Naive thymus-derived CD4-positive, alpha-beta T cell (primary cell): ENCODE results near the gene SYTL2. TPM values are rescaled to one million over a fixed set of nuclear protein-coding genes. Genes with fewer than 3 reads are reported as not detected.

Source experiments
- ATAC-seq: fragments of 150-1000 bp; cut with Tn5 transposase; 2 replicates; pipeline ENCODE4 v1.10.0; 2021; ENCODE audit warnings: mild to moderate bottlenecking, moderate library complexity
- CTCF ChIA-PET: fragments of 350-600 bp; sonication (Branson Sonifier 250); formaldehyde crosslinking; loops from one replicate; lab custom pipeline; 2021; ENCODE audit warnings: antibody characterized with exemption; lab: Charles Lee
- POLR2A ChIA-PET: fragments of 350-600 bp; sonication (Branson Sonifier 250); formaldehyde crosslinking; loops from one replicate; lab custom pipeline; 2021; ENCODE audit warnings: antibody characterized with exemption, inconsistent platforms; lab: Charles Lee
- DNase-seq, 9 donors: peaks; one replicate each; pipeline versions ENCODE4 v3.0.0 to v3.0.0-alpha.2; 2020 to 2022; ENCODE audit warnings: mixed read lengths in 1 of 9
- H3K27ac ChIP-seq: one replicate; pipeline ENCODE4 v1.7.0; 2013; ENCODE audit warnings: mild to moderate bottlenecking, low read depth, low read length, moderate library complexity
- H3K27me3 ChIP-seq, 2 donors: one replicate each; pipeline ENCODE4 v1.7.0; 2013; ENCODE audit warnings: low read length in 2 of 2, mild to moderate bottlenecking in 2 of 2, moderate library complexity in 2 of 2; ENCODE audit not compliant: control insufficient read depth in 2 of 2, insufficient read depth in 2 of 2
- H3K36me3 ChIP-seq, 3 experiments: 1 replicate in 2 of 3; 2 replicates in 1 of 3; pipeline ENCODE4 v1.7.0; 2013; ENCODE audit warnings: low read length in 3 of 3, mild to moderate bottlenecking in 3 of 3, moderate library complexity in 1 of 3; ENCODE audit not compliant: insufficient read depth in 3 of 3, control insufficient read depth in 2 of 3
- H3K4me1 ChIP-seq, 2 donors: one replicate each; pipeline ENCODE4 v1.7.0; 2013; ENCODE audit warnings: low read length in 2 of 2, mild to moderate bottlenecking in 2 of 2, moderate library complexity in 1 of 2; ENCODE audit not compliant: control insufficient read depth in 2 of 2, insufficient read depth in 2 of 2
- H3K4me3 ChIP-seq: 2 replicates; pipeline ENCODE4 v1.7.0; 2013; ENCODE audit warnings: mild to moderate bottlenecking, low read length
- H3K9me3 ChIP-seq, 3 experiments: 1 replicate in 2 of 3; 2 replicates in 1 of 3; pipeline ENCODE4 v1.7.0; 2013; ENCODE audit warnings: low read length in 3 of 3; ENCODE audit not compliant: control insufficient read depth in 2 of 3
- H3K27ac Mint-ChIP-seq, 9 donors: one replicate each; pipeline ENCODE4 v1.8.0; 2020 to 2022; ENCODE audit warnings: mixed read lengths in 9 of 9, mild to moderate bottlenecking in 8 of 9, moderate library complexity in 5 of 9, inconsistent platforms in 2 of 9
- H3K27me3 Mint-ChIP-seq, 5 donors: one replicate each; pipeline ENCODE4 v1.8.0; 2021 to 2022; ENCODE audit warnings: mixed read lengths in 5 of 5, mild to moderate bottlenecking in 1 of 5
- H3K36me3 Mint-ChIP-seq, 5 donors: one replicate each; pipeline ENCODE4 v1.8.0; 2020 to 2022; ENCODE audit warnings: mixed read lengths in 5 of 5, mild to moderate bottlenecking in 3 of 5, inconsistent platforms in 1 of 5
- H3K4me1 Mint-ChIP-seq, 7 donors: one replicate each; pipeline ENCODE4 v1.8.0; 2020 to 2022; ENCODE audit warnings: mixed read lengths in 7 of 7, mild to moderate bottlenecking in 3 of 7, inconsistent platforms in 1 of 7
- H3K4me3 Mint-ChIP-seq, 10 donors: one replicate each; pipeline ENCODE4 v1.8.0; 2020 to 2022; ENCODE audit warnings: mild to moderate bottlenecking in 10 of 10, mixed read lengths in 10 of 10, moderate library complexity in 6 of 10, inconsistent platforms in 2 of 10
- H3K9me3 Mint-ChIP-seq, 11 donors: one replicate each; pipeline ENCODE4 v1.8.0; 2020 to 2022; ENCODE audit warnings: mixed read lengths in 11 of 11, mild to moderate bottlenecking in 4 of 11, inconsistent platforms in 1 of 11, moderate library complexity in 1 of 11
- intact Hi-C, 2 donors: fragments of 100-400 bp; cut with micrococcal nuclease; formaldehyde crosslinking; loops; one replicate each; pipeline ENCODE4 v1.15.1; 2023
- polyA plus RNA-seq, 2 donors: library from polyadenylated mRNA; unstranded; fragments of 300-500 nt; fragmentation: Illumina TruSeq; gene quantifications; one replicate each; pipeline ENCODE4 v1.2.3, GENCODE V29; 2021
- total RNA-seq, 6 experiments: library from RNA in 5 of 6; stranded (reverse) in 5 of 6; gene quantifications; 1 replicate in 5 of 6; 2 replicates in 1 of 6; pipeline ENCODE4 v1.2.3 and lab custom pipeline; 2021 to 2026

The SYTL2 gene
- total and polyA plus RNA-seq, 7 experiments from 2014 or later = 12.0 to 62.9 (median 27.5) TPM

DNA sequence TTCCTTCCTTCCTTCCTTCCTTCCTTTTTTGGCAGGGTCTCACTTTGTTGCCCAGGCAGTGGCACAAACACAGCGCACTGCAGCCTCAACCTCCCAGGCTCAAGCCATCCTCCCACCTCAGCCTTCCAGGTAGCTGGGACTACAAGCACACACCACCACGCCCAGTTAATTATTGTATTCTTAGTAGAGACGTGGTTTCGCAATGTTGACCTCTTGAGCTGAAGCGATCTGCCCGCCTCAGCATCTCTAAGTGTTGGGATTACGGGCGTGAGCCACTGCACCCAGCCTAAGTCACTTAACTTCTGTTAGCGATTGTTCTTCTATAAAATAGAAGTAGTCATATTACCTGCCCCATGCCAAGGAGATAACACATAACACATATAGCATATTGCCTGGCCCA is 2.8 kb upstream of the SYTL2 start:
- DNase-seq (no peak), ATAC-seq (no peak)
- Mint-ChIP-seq H3K4me1 (peaks cover 26 to 43% (median 36%) of the 10 kb centered on the region in 7 donors), H3K9me3 (no peaks in the 10 kb centered on the region), H3K36me3 (peaks cover 0 to 8% (median 0%) of the 10 kb centered on the region in 5 donors), H3K27ac (peak overlapping the region in 3 of 9 donors; percentile 11 to 65 (median 54)), H3K4me3 (peak overlapping the region in 4 of 10 donors; percentile 6 to 82 (median 24)), H3K27me3 (peaks cover 0 to 10% (median 0%) of the 10 kb centered on the region in 5 donors)
- Histone ChIP-seq H3K36me3 (no peaks in the 10 kb centered on the region), H3K4me1 (peaks cover 14 to 31% of the 10 kb centered on the region in 2 donors), H3K27ac (no peak overlapping the region), H3K4me3 (no peak overlapping the region), H3K9me3 (no peaks in the 10 kb centered on the region), H3K27me3 (no peaks in the 10 kb centered on the region)
- intact Hi-C loops = no loop called here
- ChIA-PET POLR2A (interaction anchor here (1.7 kb wide), 1 partner anchor 10 kb away, joined by 10 read pairs; no protein-coding TSS in a partner anchor), CTCF (interaction anchor here (0.8 kb wide), 1 partner anchor 75 kb away, joined by 3 read pairs; no protein-coding TSS in a partner anchor)

DNA sequence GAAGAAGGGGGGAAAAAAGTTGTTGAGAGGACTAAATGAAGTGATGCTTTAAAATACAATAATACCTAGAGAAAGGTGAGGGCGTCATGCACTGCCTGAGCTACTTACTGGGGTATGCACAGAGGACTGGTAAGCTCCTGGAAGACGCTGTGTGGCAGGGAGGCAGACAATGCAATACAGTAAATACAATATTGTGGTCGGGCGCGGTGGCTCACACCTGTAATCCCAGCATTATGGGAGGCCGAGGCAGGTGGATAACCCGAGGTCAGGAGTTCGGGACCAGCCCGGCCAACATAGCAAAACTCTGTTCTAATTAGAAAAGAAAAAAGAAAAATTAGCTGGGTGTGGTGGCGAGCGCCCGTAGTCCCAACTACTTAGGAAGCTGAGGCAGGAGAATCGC is 683 bp upstream of the SYTL2 start:
- no peaks in the 10 kb centered on the region for H3K9me3 ChIP-seq
- peak overlapping the region; percentile 28 to 96 (median 84) for H3K27ac Mint-ChIP-seq
- CTCF ChIA-PET = interaction anchor here (1.2 kb wide), 1 partner anchor 112 kb away, joined by 3 read pairs; no protein-coding TSS in a partner anchor
- no peaks in the 10 kb centered on the region for H3K27me3 ChIP-seq
- ATAC-seq = no peak
- H3K27me3 Mint-ChIP-seq = peaks cover 0 to 10% (median 0%) of the 10 kb centered on the region in 5 donors
- H3K36me3 ChIP-seq = no peaks in the 10 kb centered on the region
- H3K27ac ChIP-seq = peak overlapping the region; percentile 64
- peaks cover 0 to 10% (median 0%) of the 10 kb centered on the region in 5 donors for H3K36me3 Mint-ChIP-seq
- intact Hi-C loops = loop anchor here in 1 of 2 donors (1.0 to 2.0 kb wide), 5 partner anchors 12 to 183 kb away; partner anchors contain the start of gene TMEM126B
- H3K9me3 Mint-ChIP-seq = no peaks in the 10 kb centered on the region
- H3K4me1 ChIP-seq = peaks cover 14 to 32% of the 10 kb centered on the region in 2 donors
- peak overlapping the region; percentile 81 to 96 (median 92) for H3K4me3 Mint-ChIP-seq
- POLR2A ChIA-PET = interaction anchor here (1.0 kb wide), 1 partner anchor 12 kb away, joined by 5 read pairs; no protein-coding TSS in a partner anchor
- peaks cover 26 to 55% (median 46%) of the 10 kb centered on the region in 7 donors for H3K4me1 Mint-ChIP-seq
- no peak for DNase-seq
- peak overlapping the region; percentile 86 for H3K4me3 ChIP-seq

DNA sequence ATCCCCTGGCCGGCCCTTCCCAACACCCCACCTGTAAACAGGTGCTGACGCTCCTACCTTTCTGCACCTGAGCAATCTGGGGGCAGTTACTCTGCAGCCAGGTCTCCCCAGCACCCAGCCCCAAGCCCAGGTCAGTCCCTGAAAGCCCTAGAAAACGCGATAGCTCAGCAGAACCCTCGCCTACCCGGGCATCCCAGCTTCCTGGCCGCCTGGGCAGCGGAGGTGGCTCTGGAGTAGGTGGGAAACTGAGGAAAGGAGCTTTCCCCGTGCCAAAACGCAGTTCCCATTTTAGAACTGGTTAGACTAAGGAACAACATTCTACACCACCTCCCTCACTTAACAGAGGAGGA is 445 bp downstream of the SYTL2 start:
- Mint-ChIP-seq H3K27me3 (peaks cover 0 to 10% (median 0%) of the 10 kb centered on the region in 5 donors), H3K27ac (peak overlapping the region; percentile 79 to 98 (median 93)), H3K9me3 (no peaks in the 10 kb centered on the region), H3K36me3 (peaks cover 0 to 15% (median 0%) of the 10 kb centered on the region in 5 donors), H3K4me1 (peaks cover 32 to 65% (median 54%) of the 10 kb centered on the region in 7 donors), H3K4me3 (peak overlapping the region; percentile 87 to 97 (median 95))
- DNase-seq (peak in 2 of 9 donors; percentile 30 to 33), ATAC-seq (no peak)
- Histone ChIP-seq H3K27ac (peak overlapping the region; percentile 64), H3K27me3 (no peaks in the 10 kb centered on the region), H3K9me3 (no peaks in the 10 kb centered on the region), H3K36me3 (no peaks in the 10 kb centered on the region), H3K4me1 (peaks cover 14 to 32% of the 10 kb centered on the region in 2 donors), H3K4me3 (peak overlapping the region; percentile 86)
- POLR2A ChIA-PET = interaction anchor here (1.0 to 3.2 kb wide), 10 partner anchors 9 to 162 kb away, joined by 3 to 19 read pairs (median 5); partner anchors contain the start of gene TMEM126A
- intact Hi-C loops = loop anchor here (1.0 to 2.0 kb wide), 5 partner anchors 24 to 146 kb away; partner anchors contain the start of gene CCDC83 (in 1 of the 2)
- CTCF ChIA-PET = interaction anchor here (0.7 to 2.3 kb wide), 4 partner anchors 14 to 131 kb away, joined by 3 to 10 read pairs (median 4); partner anchors contain the start of gene CCDC83

DNA sequence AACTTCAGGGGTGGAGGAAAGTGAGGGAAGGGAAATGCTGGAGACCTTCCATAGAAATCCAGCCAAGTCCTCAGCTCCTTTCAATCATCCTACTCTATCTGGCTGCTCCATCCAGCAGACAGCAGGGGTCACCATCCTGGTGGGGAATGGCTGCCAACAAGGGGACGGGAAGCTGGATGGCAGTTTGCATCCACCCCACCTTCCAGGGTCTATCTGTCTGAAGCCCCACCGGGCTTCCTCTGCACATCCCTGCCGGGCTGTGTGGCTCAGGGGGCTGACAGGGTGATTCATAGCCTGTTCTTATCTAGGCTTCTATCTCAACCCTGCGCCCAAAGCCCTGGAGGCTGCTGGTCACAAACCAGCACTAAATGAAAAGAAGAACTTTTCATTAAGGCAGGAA is 1.1 kb downstream of the SYTL2 start:
- Histone ChIP-seq H3K36me3 (no peaks in the 10 kb centered on the region), H3K4me1 (peaks cover 14 to 32% of the 10 kb centered on the region in 2 donors), H3K9me3 (no peaks in the 10 kb centered on the region), H3K4me3 (peak overlapping the region; percentile 86), H3K27ac (peak overlapping the region; percentile 64), H3K27me3 (no peaks in the 10 kb centered on the region)
- CTCF ChIA-PET = interaction anchor here (0.6 to 2.3 kb wide), 9 partner anchors 13 to 130 kb away, joined by 3 to 10 read pairs (median 3); partner anchors contain the start of gene CCDC83
- POLR2A ChIA-PET = interaction anchor here (1.0 to 3.2 kb wide), 14 partner anchors 10 to 162 kb away, joined by 3 to 19 read pairs (median 4); partner anchors contain the start of genes CCDC83, CREBZF and TMEM126A
- intact Hi-C loops = loop anchor here (1.0 to 2.0 kb wide), 6 partner anchors 14 to 146 kb away; partner anchors contain the start of gene CCDC83 (in 1 of the 2)
- ATAC-seq (no peak), DNase-seq (peak in 1 of 9 donors; percentile 22)
- peak overlapping the region; percentile 87 to 97 (median 95) for H3K4me3 Mint-ChIP-seq
- no peaks in the 10 kb centered on the region for H3K9me3 Mint-ChIP-seq
- H3K27ac Mint-ChIP-seq = peak overlapping the region; percentile 79 to 98 (median 93)
- H3K4me1 Mint-ChIP-seq = peaks cover 31 to 65% (median 55%) of the 10 kb centered on the region in 7 donors
- peaks cover 0 to 10% (median 0%) of the 10 kb centered on the region in 5 donors for H3K27me3 Mint-ChIP-seq
- H3K36me3 Mint-ChIP-seq = peaks cover 0 to 21% (median under 1%) of the 10 kb centered on the region in 5 donors

GRCh38 chr11:85809191-85809590 is 1.8 kb downstream of the SYTL2 start:
- peaks cover 0 to 27% (median 6%) of the 10 kb centered on the region in 5 donors for H3K36me3 Mint-ChIP-seq
- DNase-seq (peak in 7 of 9 donors; percentile 55 to 70 (median 63)), ATAC-seq (peak; percentile 59)
- Histone ChIP-seq H3K4me1 (peaks cover 14 to 32% of the 10 kb centered on the region in 2 donors), H3K27me3 (no peaks in the 10 kb centered on the region), H3K36me3 (no peaks in the 10 kb centered on the region), H3K27ac (peak overlapping the region; percentile 64), H3K9me3 (no peaks in the 10 kb centered on the region), H3K4me3 (peak overlapping the region; percentile 86)
- H3K4me1 Mint-ChIP-seq = peaks cover 31 to 69% (median 61%) of the 10 kb centered on the region in 7 donors
- peak overlapping the region in 8 of 9 donors; percentile 79 to 98 (median 93) for H3K27ac Mint-ChIP-seq
- H3K4me3 Mint-ChIP-seq = peak overlapping the region; percentile 87 to 97 (median 95)
- peaks cover 0 to 10% (median 0%) of the 10 kb centered on the region in 5 donors for H3K27me3 Mint-ChIP-seq
- CTCF ChIA-PET = interaction anchor here (0.6 to 2.3 kb wide), 9 partner anchors 9 to 130 kb away, joined by 3 to 10 read pairs (median 3); partner anchors contain the start of gene CCDC83
- no peaks in the 10 kb centered on the region for H3K9me3 Mint-ChIP-seq
- POLR2A ChIA-PET = interaction anchor here (0.6 to 3.2 kb wide), 15 partner anchors 10 to 161 kb away, joined by 3 to 19 read pairs (median 4); partner anchors contain the start of genes CCDC83, CREBZF and TMEM126A
- intact Hi-C loops = loop anchor here in 1 of 2 donors (1.0 kb wide), 2 partner anchors 15 to 115 kb away; no protein-coding TSS in a partner anchor

DNA sequence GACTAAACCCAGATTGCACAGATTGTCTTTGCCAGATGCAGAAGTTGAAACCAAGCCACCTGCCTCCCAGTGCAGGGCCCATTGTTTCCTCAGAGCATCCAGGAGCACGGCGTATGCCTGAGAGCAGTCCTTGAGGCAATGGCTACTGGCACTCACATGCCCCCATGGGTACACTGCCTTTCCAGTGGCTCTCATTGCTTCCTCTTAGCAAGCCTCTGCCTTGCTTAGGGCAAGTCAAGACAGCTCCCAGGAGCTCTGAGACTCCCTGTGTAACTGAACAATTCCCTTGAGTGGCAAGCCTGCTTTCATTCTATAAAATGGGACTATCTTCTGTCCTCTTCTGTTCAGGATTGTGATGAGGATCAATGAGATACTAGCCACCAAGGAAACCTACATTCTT is 4.1 kb downstream of the SYTL2 start:
- Mint-ChIP-seq H3K9me3 (peaks cover 0 to 4% (median 0%) of the 10 kb centered on the region in 11 donors), H3K27me3 (peaks cover 0 to 4% (median 0%) of the 10 kb centered on the region in 5 donors), H3K27ac (peak overlapping the region in 2 of 9 donors; percentile 12 to 56), H3K36me3 (peaks cover 0 to 34% (median 6%) of the 10 kb centered on the region in 5 donors), H3K4me3 (peak overlapping the region in 1 of 10 donors; percentile 20), H3K4me1 (peaks cover 33 to 76% (median 63%) of the 10 kb centered on the region in 7 donors)
- DNase-seq = no peak
- Histone ChIP-seq H3K36me3 (no peaks in the 10 kb centered on the region), H3K27ac (no peak overlapping the region), H3K9me3 (no peaks in the 10 kb centered on the region), H3K4me1 (peaks cover 14 to 26% of the 10 kb centered on the region in 2 donors), H3K27me3 (no peaks in the 10 kb centered on the region), H3K4me3 (no peak overlapping the region)
- intact Hi-C loops = no loop called here
- POLR2A ChIA-PET = no interaction called here
- CTCF ChIA-PET = interaction anchor here (1.6 kb wide), 1 partner anchor 9 kb away, joined by 4 read pairs; no protein-coding TSS in a partner anchor
- no peak for ATAC-seq
